Panc1 (cell line): ENCODE data around the gene FAM98C. TPM values are rescaled to one million over a fixed set of nuclear protein-coding genes. Genes with fewer than 3 reads are reported as not detected.

Experiments
- ATAC-seq: fragments of 200-7000 bp; cut with Tn5 transposase; 2 replicates; pipeline ENCODE4 v1.9.1; 2020; ENCODE audit warnings: mild to moderate bottlenecking, moderate library complexity
- BruUV-seq: library from RNA; stranded (reverse); fragments of 400-500 nt; replicated peaks from 2 replicates; lab custom pipeline; 2021; lab: Mats Ljungman, UMichigan
- CTCF ChIA-PET: fragments of 300-600 bp; sonication (Branson Sonifier 250); formaldehyde crosslinking; loops from one replicate; lab custom pipeline; 2022; ENCODE audit warnings: antibody characterized with exemption; lab: Charles Lee
- POLR2A ChIA-PET: fragments of 300-600 bp; sonication (Branson Sonifier 250); formaldehyde crosslinking; loops from one replicate; lab custom pipeline; 2022; ENCODE audit warnings: antibody characterized with exemption; lab: Charles Lee
- DNase-seq: peaks from one replicate; pipeline ENCODE4 v3.0.0-alpha.2; 2010; ENCODE audit warnings: low read depth, low spot score
- H3K27ac ChIP-seq: 2 replicates; pipeline ENCODE4 v1.5.1; 2011; ENCODE audit warnings: mild to moderate bottlenecking, low read length, inconsistent platforms
- H3K27me3 ChIP-seq: fragments of 200-500 bp; sonication (Bioruptor generic); 2 replicates; pipeline ENCODE4 v1.6.0; 2014; ENCODE audit warnings: low read length, inconsistent platforms; ENCODE audit not compliant: control insufficient read depth, insufficient read depth
- H3K36me3 ChIP-seq: fragments of 200-500 bp; sonication (Bioruptor generic); 2 replicates; pipeline ENCODE4 v1.5.1; 2014; ENCODE audit warnings: inconsistent platforms, mild to moderate bottlenecking, low read length, moderate library complexity; ENCODE audit not compliant: control insufficient read depth, insufficient read depth
- H3K4me1 ChIP-seq: 2 replicates; pipeline ENCODE4 v1.5.1; 2011; ENCODE audit warnings: inconsistent platforms, mild to moderate bottlenecking, low read length, moderate library complexity; ENCODE audit not compliant: control insufficient read depth, insufficient read depth
- H3K4me3 ChIP-seq, 2 experiments: 2 replicates each; pipeline ENCODE4 v1.5.1; 2011 to 2012; ENCODE audit warnings: low read depth in 2 of 2, low read length in 2 of 2, mild to moderate bottlenecking in 2 of 2, inconsistent platforms in 1 of 2, moderate library complexity in 1 of 2
- H3K9me3 ChIP-seq: fragments of 200-500 bp; sonication (Bioruptor generic); 2 replicates; pipeline ENCODE4 v1.5.1; 2014; ENCODE audit warnings: low read depth, mild to moderate bottlenecking, inconsistent platforms, low read length, moderate library complexity; ENCODE audit not compliant: control insufficient read depth, insufficient read depth
- POLR2AphosphoS5 ChIP-seq: IDR thresholded peaks from 2 replicates; pipeline ENCODE4 v1.6.1; 2012; ENCODE audit warnings: mild to moderate bottlenecking, low read depth, low read length, moderate library complexity
- SIN3A ChIP-seq: IDR thresholded peaks from 2 replicates; pipeline ENCODE4 v1.6.1; 2012; ENCODE audit warnings: low read depth, mild to moderate bottlenecking, low read length, moderate library complexity, borderline replicate concordance; ENCODE audit not compliant: insufficient read depth
- TCF7L2 ChIP-seq: IDR thresholded peaks from 2 replicates; pipeline ENCODE4 v1.6.1; 2011; ENCODE audit warnings: mild to moderate bottlenecking, low read depth, low read length, inconsistent platforms
- in situ Hi-C: cut with HindIII; loops from 2 replicates; pipeline ENCODE4 v1.10.0; 2016; ENCODE audit warnings: low sequenced_read_pairs, low pct_unique_long_range_greater_than_20kb
- intact Hi-C: fragments of 100-400 bp; cut with micrococcal nuclease; formaldehyde crosslinking; loops from one replicate; pipeline ENCODE4 v1.10.0; 2022; ENCODE audit not compliant: unreplicated experiment
- total RNA-seq: library from RNA; stranded (reverse); gene quantifications from one replicate; pipeline ENCODE4 v1.2.1, GENCODE V29; 2021; ENCODE audit not compliant: unreplicated experiment
- TF ChIP-seq, protein P1 (sequence below): fragments of 450-650 bp; IDR thresholded peaks from 2 replicates; pipeline ENCODE4 v1.5.1; 2017; ENCODE audit warnings: mild to moderate bottlenecking
- TF ChIP-seq, protein P2 (sequence below), 2 experiments: IDR thresholded peaks; 2 replicates each; pipeline ENCODE4 v1.6.1; 2011 to 2012; ENCODE audit warnings: low read depth in 2 of 2, control low read depth in 1 of 2, low read length in 1 of 2, mild to moderate bottlenecking in 1 of 2, moderate library complexity in 1 of 2; ENCODE audit not compliant: insufficient read depth in 1 of 2

Gene FAM98C
- total RNA-seq, 1 experiment from 2014 or later: 24.7 TPM

DNA sequence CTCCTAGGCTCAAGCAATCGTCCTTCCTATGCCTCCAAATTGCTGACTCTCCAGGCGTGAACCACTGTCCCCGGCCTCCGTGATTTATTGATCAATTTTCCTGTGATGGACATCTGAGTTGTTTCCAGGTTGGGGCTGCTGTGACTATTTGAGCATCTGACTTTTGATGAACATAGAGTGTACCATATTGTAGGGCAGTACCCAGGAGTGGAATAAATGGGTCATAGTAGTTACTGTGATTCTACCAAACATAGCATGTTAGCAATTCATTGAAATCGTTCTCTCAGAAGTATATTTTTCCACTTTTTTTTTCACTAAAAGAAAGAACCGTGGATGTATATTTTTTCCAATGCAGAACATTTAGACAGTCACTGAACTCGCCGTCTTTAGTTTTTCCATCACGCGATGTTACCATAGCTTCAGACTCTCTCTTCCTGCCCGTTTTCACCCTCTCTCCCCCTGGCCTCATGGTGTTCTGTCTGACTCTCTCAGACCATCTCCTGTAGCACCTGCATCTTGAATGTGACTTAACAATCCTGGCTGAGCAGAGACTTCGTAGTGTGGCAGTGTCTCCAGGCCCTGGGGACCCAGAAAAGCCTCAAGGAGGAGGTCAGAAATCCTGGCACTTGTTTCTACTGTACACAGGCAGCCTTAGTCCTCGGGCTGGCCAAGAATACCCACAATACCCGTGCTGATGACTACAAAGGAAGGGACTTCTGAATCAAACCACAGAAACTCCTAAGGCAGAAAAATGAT is 26.3 kb downstream of the FAM98C start:
- in situ Hi-C loops (no loop called here), intact Hi-C loops (no loop called here)
- H3K27me3 ChIP-seq: no peaks in the 10 kb centered on the region
- H3K36me3 ChIP-seq: no peaks in the 10 kb centered on the region
- DNase-seq (no peak), ATAC-seq (no peak; the same call in 1 of the 2 replicates)
- CTCF ChIA-PET: interaction anchor here (0.8 kb wide), 1 partner anchor 27 kb away, joined by 4 read pairs; the partner anchor contains the start of gene FAM98C
- H3K4me3 ChIP-seq: no peak overlapping the region
- POLR2A ChIA-PET: interaction anchor here (0.7 kb wide), 2 partner anchors 22 to 161 kb away, joined by 3 read pairs; no protein-coding TSS in a partner anchor
- no peaks in the 10 kb centered on the region for H3K9me3 ChIP-seq
- H3K4me1 ChIP-seq: no peaks in the 10 kb centered on the region
- H3K27ac ChIP-seq: no peak overlapping the region
- no peak for TF ChIP-seq SIN3A
- TF ChIP-seq, protein P1, sequence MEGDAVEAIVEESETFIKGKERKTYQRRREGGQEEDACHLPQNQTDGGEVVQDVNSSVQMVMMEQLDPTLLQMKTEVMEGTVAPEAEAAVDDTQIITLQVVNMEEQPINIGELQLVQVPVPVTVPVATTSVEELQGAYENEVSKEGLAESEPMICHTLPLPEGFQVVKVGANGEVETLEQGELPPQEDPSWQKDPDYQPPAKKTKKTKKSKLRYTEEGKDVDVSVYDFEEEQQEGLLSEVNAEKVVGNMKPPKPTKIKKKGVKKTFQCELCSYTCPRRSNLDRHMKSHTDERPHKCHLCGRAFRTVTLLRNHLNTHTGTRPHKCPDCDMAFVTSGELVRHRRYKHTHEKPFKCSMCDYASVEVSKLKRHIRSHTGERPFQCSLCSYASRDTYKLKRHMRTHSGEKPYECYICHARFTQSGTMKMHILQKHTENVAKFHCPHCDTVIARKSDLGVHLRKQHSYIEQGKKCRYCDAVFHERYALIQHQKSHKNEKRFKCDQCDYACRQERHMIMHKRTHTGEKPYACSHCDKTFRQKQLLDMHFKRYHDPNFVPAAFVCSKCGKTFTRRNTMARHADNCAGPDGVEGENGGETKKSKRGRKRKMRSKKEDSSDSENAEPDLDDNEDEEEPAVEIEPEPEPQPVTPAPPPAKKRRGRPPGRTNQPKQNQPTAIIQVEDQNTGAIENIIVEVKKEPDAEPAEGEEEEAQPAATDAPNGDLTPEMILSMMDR: no peak
- TF ChIP-seq TCF7L2: no peak
- no peak for TF ChIP-seq POLR2AphosphoS5
- TF ChIP-seq, protein P2, sequence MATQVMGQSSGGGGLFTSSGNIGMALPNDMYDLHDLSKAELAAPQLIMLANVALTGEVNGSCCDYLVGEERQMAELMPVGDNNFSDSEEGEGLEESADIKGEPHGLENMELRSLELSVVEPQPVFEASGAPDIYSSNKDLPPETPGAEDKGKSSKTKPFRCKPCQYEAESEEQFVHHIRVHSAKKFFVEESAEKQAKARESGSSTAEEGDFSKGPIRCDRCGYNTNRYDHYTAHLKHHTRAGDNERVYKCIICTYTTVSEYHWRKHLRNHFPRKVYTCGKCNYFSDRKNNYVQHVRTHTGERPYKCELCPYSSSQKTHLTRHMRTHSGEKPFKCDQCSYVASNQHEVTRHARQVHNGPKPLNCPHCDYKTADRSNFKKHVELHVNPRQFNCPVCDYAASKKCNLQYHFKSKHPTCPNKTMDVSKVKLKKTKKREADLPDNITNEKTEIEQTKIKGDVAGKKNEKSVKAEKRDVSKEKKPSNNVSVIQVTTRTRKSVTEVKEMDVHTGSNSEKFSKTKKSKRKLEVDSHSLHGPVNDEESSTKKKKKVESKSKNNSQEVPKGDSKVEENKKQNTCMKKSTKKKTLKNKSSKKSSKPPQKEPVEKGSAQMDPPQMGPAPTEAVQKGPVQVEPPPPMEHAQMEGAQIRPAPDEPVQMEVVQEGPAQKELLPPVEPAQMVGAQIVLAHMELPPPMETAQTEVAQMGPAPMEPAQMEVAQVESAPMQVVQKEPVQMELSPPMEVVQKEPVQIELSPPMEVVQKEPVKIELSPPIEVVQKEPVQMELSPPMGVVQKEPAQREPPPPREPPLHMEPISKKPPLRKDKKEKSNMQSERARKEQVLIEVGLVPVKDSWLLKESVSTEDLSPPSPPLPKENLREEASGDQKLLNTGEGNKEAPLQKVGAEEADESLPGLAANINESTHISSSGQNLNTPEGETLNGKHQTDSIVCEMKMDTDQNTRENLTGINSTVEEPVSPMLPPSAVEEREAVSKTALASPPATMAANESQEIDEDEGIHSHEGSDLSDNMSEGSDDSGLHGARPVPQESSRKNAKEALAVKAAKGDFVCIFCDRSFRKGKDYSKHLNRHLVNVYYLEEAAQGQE (IDR thresholded peaks at IDR 0.05; ENCODE audit: insufficient read depth in 1 of 2, low read depth in 2 of 2, low read length in 1 of 2): no peak
- no TSS peak for BruUV-seq

GRCh38 chr19:38429811-38430156 is 26.9 kb downstream of the FAM98C start:
- CTCF ChIA-PET: no interaction called here
- H3K4me3 ChIP-seq: no peak overlapping the region
- TF ChIP-seq SIN3A (no peak), TCF7L2 (no peak), POLR2AphosphoS5 (no peak)
- TF ChIP-seq, protein P1: no peak
- TF ChIP-seq, protein P2 (IDR thresholded peaks at IDR 0.05; ENCODE audit: insufficient read depth in 1 of 2, low read depth in 2 of 2, low read length in 1 of 2): no peak
- no peak overlapping the region for H3K27ac ChIP-seq
- no peak for DNase-seq
- no peaks in the 10 kb centered on the region for H3K9me3 ChIP-seq
- no peak for ATAC-seq
- H3K36me3 ChIP-seq: no peaks in the 10 kb centered on the region
- BruUV-seq: no TSS peak
- intact Hi-C loops: no loop called here
- no peaks in the 10 kb centered on the region for H3K27me3 ChIP-seq
- POLR2A ChIA-PET: no interaction called here
- in situ Hi-C loops: no loop called here
- no peaks in the 10 kb centered on the region for H3K4me1 ChIP-seq
